H7 (cell line): Measurements from ENCODE around the gene CEP162. TPM values are rescaled to one million over a fixed set of nuclear protein-coding genes. Genes with fewer than 3 reads are reported as not detected.

Experiments
- total RNA-seq: library from RNA; depleted of rRNA; stranded (reverse); fragments of >200 nt; shearing (Covaris generic); gene quantifications from 2 replicates; pipeline ENCODE4 v1.2.3, GENCODE V29; 2014; rRNA removed

Gene CEP162
- total RNA-seq, 1 experiment from 2014 or later: 3.3 TPM

Other genes with a start within 250 kb of the CEP162 start
- gene MRAP2, start 193.9 kb downstream of the CEP162 start, total RNA-seq: 4.2 and 4.7 TPM in 2 replicates